ENCODE results near the gene UBE3D. TPM values are rescaled to one million over a fixed set of nuclear protein-coding genes. Genes with fewer than 3 reads are reported as not detected.

UBE3D gene
- total RNA-seq, 2 experiments from 2014 or later = 4.1 to 4.2 TPM

GRCh38 chr6:83047065-83047754 lies 18.4 kb downstream of the UBE3D start:
- Mint-ChIP-seq H3K27ac (no peak overlapping the region), H3K4me1 (ENCODE audit: low read depth) (no peaks in the 10 kb centered on the region), H3K27me3 (no peaks in the 10 kb centered on the region), H3K36me3 (ENCODE audit: low read depth) (peaks cover 38% of the 10 kb centered on the region), H3K4me3 (no peak overlapping the region), H3K9me3 (no peaks in the 10 kb centered on the region)
- Histone ChIP-seq H3K36me3 (ENCODE audit: insufficient read depth, low read length) (peaks cover 6% of the 10 kb centered on the region), H3K27me3 (ENCODE audit: control insufficient read depth in 1 of 2, insufficient read depth in 2 of 2, low read length in 2 of 2) (no peaks in the 10 kb centered on the region), H3K4me3 (ENCODE audit: low read length) (no peak overlapping the region), H3K27ac (ENCODE audit: low read depth in 1 of 2, low read length in 2 of 2) (no peak overlapping the region), H3K9me3 (ENCODE audit: control insufficient read depth in 1 of 2, insufficient read depth in 1 of 2, low read length in 2 of 2) (no peaks in the 10 kb centered on the region), H3K4me1 (ENCODE audit: insufficient read depth, low read length) (no peaks in the 10 kb centered on the region)
- DNase-seq (no peak), ATAC-seq (ENCODE audit: poor library complexity) (no peak)
- POLR2A ChIA-PET = no interaction called here
- intact Hi-C loops (cut with DNase I, micrococcal nuclease) = no loop called here
- CTCF ChIA-PET = no interaction called here
- TF ChIP-seq CTCF (IDR thresholded peaks at IDR 0.05) = no peak

GRCh38 chr6:83044091-83044768 lies 21.4 kb downstream of the UBE3D start:
- H3K36me3 Mint-ChIP-seq (ENCODE audit: low read depth) = peaks cover 18% of the 10 kb centered on the region
- H3K27ac ChIP-seq (ENCODE audit: low read depth in 1 of 2, low read length in 2 of 2) = no peak overlapping the region
- H3K27ac Mint-ChIP-seq = no peak overlapping the region
- TF ChIP-seq CTCF (IDR thresholded peaks at IDR 0.05) = no peak
- no peak overlapping the region for H3K4me3 Mint-ChIP-seq
- H3K9me3 Mint-ChIP-seq = no peaks in the 10 kb centered on the region
- H3K27me3 ChIP-seq (ENCODE audit: control insufficient read depth in 1 of 2, insufficient read depth in 2 of 2, low read length in 2 of 2) = no peaks in the 10 kb centered on the region
- DNase-seq = no peak
- ATAC-seq (ENCODE audit: poor library complexity) = no peak
- no peak overlapping the region for H3K4me3 ChIP-seq (ENCODE audit: low read length)
- CTCF ChIA-PET = no interaction called here
- no peaks in the 10 kb centered on the region for H3K27me3 Mint-ChIP-seq
- POLR2A ChIA-PET = no interaction called here
- H3K36me3 ChIP-seq (ENCODE audit: insufficient read depth, low read length) = peaks cover 3% of the 10 kb centered on the region
- H3K4me1 Mint-ChIP-seq (ENCODE audit: low read depth) = no peaks in the 10 kb centered on the region
- H3K9me3 ChIP-seq (ENCODE audit: control insufficient read depth in 1 of 2, insufficient read depth in 1 of 2, low read length in 2 of 2) = no peaks in the 10 kb centered on the region
- no peaks in the 10 kb centered on the region for H3K4me1 ChIP-seq (ENCODE audit: insufficient read depth, low read length)
- intact Hi-C loops (cut with DNase I, micrococcal nuclease) = no loop called here

GRCh38 chr6:83042467-83043053 lies 23.1 kb downstream of the UBE3D start:
- intact Hi-C loops (cut with DNase I, micrococcal nuclease) = no loop called here
- H3K9me3 Mint-ChIP-seq = no peaks in the 10 kb centered on the region
- CTCF ChIA-PET = no interaction called here
- H3K4me3 ChIP-seq (ENCODE audit: low read length) = no peak overlapping the region
- H3K27me3 ChIP-seq (ENCODE audit: control insufficient read depth in 1 of 2, insufficient read depth in 2 of 2, low read length in 2 of 2) = no peaks in the 10 kb centered on the region
- no peak overlapping the region for H3K27ac ChIP-seq (ENCODE audit: low read depth in 1 of 2, low read length in 2 of 2)
- H3K4me1 Mint-ChIP-seq (ENCODE audit: low read depth) = no peaks in the 10 kb centered on the region
- H3K36me3 ChIP-seq (ENCODE audit: insufficient read depth, low read length) = peaks cover 3% of the 10 kb centered on the region
- H3K4me3 Mint-ChIP-seq = no peak overlapping the region
- no peak for TF ChIP-seq CTCF (IDR thresholded peaks at IDR 0.05)
- DNase-seq = no peak
- ATAC-seq (ENCODE audit: poor library complexity) = no peak
- H3K27me3 Mint-ChIP-seq = no peaks in the 10 kb centered on the region
- no peaks in the 10 kb centered on the region for H3K9me3 ChIP-seq (ENCODE audit: control insufficient read depth in 1 of 2, insufficient read depth in 1 of 2, low read length in 2 of 2)
- POLR2A ChIA-PET = no interaction called here
- peaks cover 15% of the 10 kb centered on the region for H3K36me3 Mint-ChIP-seq (ENCODE audit: low read depth)
- no peaks in the 10 kb centered on the region for H3K4me1 ChIP-seq (ENCODE audit: insufficient read depth, low read length)
- H3K27ac Mint-ChIP-seq = no peak overlapping the region

Data from CD4-positive, alpha-beta T cell (primary cell).